K562 (cell line): ENCODE measurements around the gene MTMR10. TPM values are rescaled to one million over a fixed set of nuclear protein-coding genes. Genes with fewer than 3 reads are reported as not detected.

Experiments used
- ATAC-seq: fragments of 200-7000 bp; cut with Tn5 transposase; 3 replicates; pipeline ENCODE4 v1.9.1; 2020; ENCODE audit warnings: moderate library complexity
- BruUV-seq: library from RNA; stranded (reverse); fragments of 400-500 nt; replicated peaks from 2 replicates; lab custom pipeline; 2021; lab: Mats Ljungman, UMichigan
- CTCF ChIA-PET: fragments of 300-600 bp; formaldehyde crosslinking; extraction: SDS; loops from one replicate; lab custom pipeline; 2021; ENCODE audit warnings: low intra/inter-chr PET ratio; lab: Yijun Ruan, JAX
- POLR2A ChIA-PET: fragments of 300-600, 350-650 bp; sonication (Branson Sonifier 250); formaldehyde crosslinking; extraction: SDS; loops from one replicate; lab custom pipeline; 2021; ENCODE audit warnings: antibody characterized with exemption, inconsistent platforms; lab: Yijun Ruan, JAX
- DNase-seq, 4 experiments: peaks; one replicate each; pipeline versions ENCODE4 v3.0.0 to v3.0.0-alpha.2; 2011 to 2018; ENCODE audit warnings: low spot score in 3 of 4, mixed read lengths in 3 of 4; ENCODE audit errors: extremely low read depth in 1 of 4
- FAIRE-seq: peaks from 2 replicates; lab custom pipeline; 2011; peaks lifted over from hg19 to GRCh38; lab: Jason Lieb, UNC
- H2AFZ ChIP-seq: 2 replicates; pipeline ENCODE4 v1.6.0; 2011; ENCODE audit warnings: low read depth, low read length, control low read depth, inconsistent platforms
- H3K27ac ChIP-seq: fragments of 200-600 bp; 3 replicates; pipeline ENCODE4 v1.8.0; 2011; ENCODE audit warnings: low read depth, mild to moderate bottlenecking, control low read depth, inconsistent platforms, low read length, moderate library complexity, mixed read lengths; ENCODE audit errors: extremely low read depth
- H3K27me3 ChIP-seq, 2 experiments: fragments of 300-600 bp in 1 of 2; 2 replicates in 1 of 2; 3 replicates in 1 of 2; pipeline versions ENCODE4 v1.6.0 to v1.8.0; 2011; ENCODE audit warnings: inconsistent platforms in 2 of 2, low read length in 2 of 2, mild to moderate bottlenecking in 1 of 2, mixed read lengths in 1 of 2, moderate library complexity in 1 of 2; ENCODE audit not compliant: control insufficient read depth in 2 of 2, insufficient read depth in 2 of 2
- H3K36me3 ChIP-seq: fragments of 300-600 bp; 3 replicates; pipeline ENCODE4 v1.8.0; 2011; ENCODE audit warnings: mild to moderate bottlenecking, low read length, inconsistent platforms; ENCODE audit not compliant: control insufficient read depth, insufficient read depth
- H3K4me1 ChIP-seq, 2 experiments: fragments of 200-600 bp in 1 of 2; replicated peaks in 1 of 2; 2 replicates in 1 of 2; 3 replicates in 1 of 2; pipeline versions ENCODE4 v1.5.1 to v1.8.0; 2011; ENCODE audit warnings: inconsistent platforms in 2 of 2, low read length in 2 of 2, mild to moderate bottlenecking in 1 of 2, mixed read lengths in 1 of 2, moderate library complexity in 1 of 2; ENCODE audit not compliant: control insufficient read depth in 2 of 2, insufficient read depth in 2 of 2
- H3K4me2 ChIP-seq: 2 replicates; pipeline ENCODE4 v1.6.1; 2011; ENCODE audit warnings: low read length, control low read depth, inconsistent platforms, mixed read lengths; ENCODE audit not compliant: insufficient read depth
- H3K4me3 ChIP-seq: fragments of 200-600 bp; sonication (generic), shearing (Covaris generic); 2 replicates; pipeline ENCODE4 v1.5.1; 2016; ENCODE audit warnings: control low read depth, inconsistent platforms
- H3K79me2 ChIP-seq: fragments of 200-600 bp; 3 replicates; pipeline ENCODE4 v1.8.0; 2011; ENCODE audit warnings: low read length, inconsistent platforms; ENCODE audit not compliant: control insufficient read depth, insufficient read depth
- H3K9ac ChIP-seq, 2 experiments: 2 replicates each; pipeline versions ENCODE4 v1.6.0 to v1.6.1; 2011; ENCODE audit warnings: low read depth in 2 of 2, low read length in 2 of 2, control low read depth in 1 of 2, inconsistent platforms in 1 of 2, mild to moderate bottlenecking in 1 of 2, mixed read lengths in 1 of 2; ENCODE audit not compliant: insufficient read depth in 1 of 2
- H3K9me1 ChIP-seq: one replicate; pipeline ENCODE4 v1.6.0; 2011; ENCODE audit warnings: inconsistent platforms, mild to moderate bottlenecking, low read length, moderate library complexity; ENCODE audit not compliant: control insufficient read depth, insufficient read depth
- H3K9me3 ChIP-seq: replicated peaks from 2 replicates; pipeline ENCODE4 v1.5.1; 2011; ENCODE audit warnings: low read depth, low read length, inconsistent platforms; ENCODE audit not compliant: control insufficient read depth, insufficient read depth
- H4K20me1 ChIP-seq: replicated peaks from 2 replicates; pipeline ENCODE4 v1.6.1; 2011; ENCODE audit warnings: low read length, inconsistent platforms, mixed read lengths; ENCODE audit not compliant: control insufficient read depth, insufficient read depth
- DDX20 ChIP-seq: fragments of 450-650 bp; IDR thresholded peaks from 2 replicates; pipeline ENCODE4 v1.6.1; 2016; ENCODE audit warnings: missing genetic modification characterization, low read depth, mild to moderate bottlenecking, missing compliant biosample characterization, moderate library complexity
- DNMT1 ChIP-seq: fragments of 450-650 bp; IDR thresholded peaks from 2 replicates; pipeline ENCODE4 v1.6.1; 2016; ENCODE audit warnings: antibody characterized with exemption, mild to moderate bottlenecking
- GATAD2A ChIP-seq: fragments of 450-650 bp; IDR thresholded peaks from 2 replicates; pipeline ENCODE4 v1.6.1; 2017
- MXI1 ChIP-seq: IDR thresholded peaks from 2 replicates; pipeline ENCODE4 v1.6.1; 2011; ENCODE audit warnings: low read depth, mild to moderate bottlenecking, improper control_type of control experiment, low read length
- OTX1 ChIP-seq: fragments of 450-650 bp; formaldehyde crosslinking; IDR thresholded peaks from 2 replicates; pipeline ENCODE4 v1.4.0; 2022; ENCODE audit warnings: mild to moderate bottlenecking
- RBFOX2 ChIP-seq: fragments of 200-400 bp; formaldehyde crosslinking; IDR thresholded peaks from 2 replicates; pipeline ENCODE4 v1.6.1; 2017; ENCODE audit warnings: low read depth, mild to moderate bottlenecking, low read length, moderate library complexity
- TARDBP ChIP-seq: fragments of 450-650 bp; IDR thresholded peaks from 2 replicates; pipeline ENCODE4 v1.6.1; 2016
- TEAD4 ChIP-seq, 2 experiments: sonication (generic) in 1 of 2; formaldehyde crosslinking in 1 of 2; IDR thresholded peaks; 2 replicates each; pipeline versions ENCODE4 v1.6.1 to v1.8.0; 2012 to 2022; ENCODE audit warnings: borderline replicate concordance in 1 of 2, inconsistent platforms in 1 of 2, low read length in 1 of 2, mild to moderate bottlenecking in 1 of 2, missing genetic modification reagents in 1 of 2
- ZNF174 ChIP-seq: fragments of 250-450 bp; sonication (Bioruptor Pico); IDR thresholded peaks from 2 replicates; pipeline ENCODE4 v1.4.0; 2020; ENCODE audit warnings: mild to moderate bottlenecking
- ZNF695 ChIP-seq: fragments of 450-650 bp; formaldehyde crosslinking; IDR thresholded peaks from 2 replicates; pipeline ENCODE4 v1.4.0; 2020; ENCODE audit warnings: mild to moderate bottlenecking, moderate library complexity
- WGBS: fragments of 100-300 bp; shearing (Covaris generic); methylation state at CpG from one replicate; pipeline ENCODE4 v1.1.6; 2016; ENCODE audit warnings: low coverage, mixed read lengths; ENCODE audit not compliant: insufficient coverage; ENCODE audit errors: missing lambda C conversion rate; 5-methylcytosine and 5-hydroxymethylcytosine counted together
- in situ Hi-C: fragments of 300-500 bp; cut with MboI; formaldehyde crosslinking; loops from 4 replicates; pipeline ENCODE4 v1.15.0; 2018; ENCODE audit warnings: inconsistent platforms, mixed read lengths
- intact Hi-C: fragments of 100-400 bp; cut with micrococcal nuclease; formaldehyde crosslinking; loops from 2 replicates; pipeline ENCODE4 v1.14.2; 2022
- polyA plus RNA-seq, 8 experiments: library from polyadenylated mRNA; depleted of rRNA in 4 of 8; stranded (reverse) in 5 of 8; unstranded in 3 of 8; fragments of >200 nt; fragmentation: Nextera tagmentation in 2 of 8; fragmentation: Illumina TruSeq in 1 of 8; extraction: Ambion mirVana in 2 of 8; extraction: Trizol in 1 of 8; gene quantifications; 2 replicates each; pipeline versions ENCODE4 v1.2.1 to v1.2.3, GENCODE V29; 2011 to 2014; ENCODE audit warnings: inconsistent platforms in 1 of 8, missing spikeins in 1 of 8
- total RNA-seq, 7 experiments: library from RNA; depleted of rRNA in 6 of 7; stranded (reverse); fragments of >200 nt in 6 of 7; fragmentation: Illumina TruSeq in 2 of 7; extraction: Trizol in 2 of 7; gene quantifications; 2 replicates each; pipeline versions ENCODE4 v1.2.1 to v1.2.3, GENCODE V29; 2011 to 2021; ENCODE audit warnings: low replicate concordance in 1 of 7

The MTMR10 gene
- total and polyA plus RNA-seq, 9 of the 15 experiments (the other 6 are each of a cell fraction or from before 2014, with no cell fraction given): 1.6 to 6.8 (median 4.8) TPM

DNA sequence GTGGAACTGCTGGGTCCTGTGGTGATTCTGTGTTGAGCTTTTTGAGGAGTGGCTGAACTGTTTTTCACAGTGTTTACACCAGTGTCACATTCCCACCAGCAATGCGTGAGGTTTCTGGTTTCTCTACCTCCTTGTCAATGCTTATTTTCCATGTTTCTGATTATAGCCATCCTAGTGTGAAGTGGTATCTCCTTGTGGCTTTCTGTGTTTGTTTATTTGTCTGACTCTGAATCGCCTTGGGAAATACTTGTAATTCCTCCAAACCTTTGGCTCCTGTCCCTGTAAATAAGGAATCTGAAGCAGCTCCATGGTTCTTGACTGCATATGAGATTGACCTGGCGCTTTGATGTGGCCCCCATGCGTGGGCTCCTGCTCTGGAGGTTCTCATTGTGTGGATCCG, 67.1 kb downstream of the MTMR10 start (continued):
- TF ChIP-seq MXI1: no peak
- no peak for TF ChIP-seq OTX1 (CRISPR knock-in tag)
- TF ChIP-seq ZNF174 (CRISPR knock-in tag): no peak
- TF ChIP-seq TARDBP: no peak
- TF ChIP-seq RBFOX2: no peak
- TF ChIP-seq TEAD4 (IDR thresholded peaks at IDR 0.05; ENCODE audit: low read length): no peak
- TF ChIP-seq TEAD4 (CRISPR knock-in tag; IDR thresholded peaks at IDR 0.05; ENCODE audit: borderline replicate concordance): no peak
- TF ChIP-seq GATAD2A: no peak

DNA sequence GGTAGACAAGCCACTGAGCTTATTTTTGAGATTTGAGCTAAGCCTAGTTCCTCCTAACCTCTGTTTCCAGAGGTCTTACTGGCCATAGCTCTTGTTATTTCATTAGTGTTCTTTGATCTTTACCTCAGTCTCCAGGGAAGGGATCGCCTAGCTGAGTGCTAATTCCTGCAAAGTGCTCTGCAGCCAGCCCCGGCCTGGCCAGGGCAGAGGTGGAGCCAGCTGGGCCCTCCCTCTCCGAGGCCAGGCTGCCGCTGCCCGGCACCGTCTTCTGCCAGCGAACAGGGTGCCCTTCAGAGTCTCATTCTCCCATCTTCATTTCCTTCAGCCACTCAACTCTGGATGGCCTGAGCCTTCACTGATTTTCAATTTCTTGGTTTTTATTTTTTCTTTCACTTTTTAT, 68.0 kb downstream of the MTMR10 start:
- Histone ChIP-seq H3K4me3 (no peak overlapping the region), H3K27me3 (no peaks in the 10 kb centered on the region; a peak in 1 of 5 replicates), H3K4me2 (no peak overlapping the region), H2AFZ (no peak overlapping the region), H3K36me3 (peaks cover 81% of the 10 kb centered on the region), H3K4me1 (no peaks in the 10 kb centered on the region), H3K9me3 (no peaks in the 10 kb centered on the region), H3K79me2 (no peaks in the 10 kb centered on the region), H3K27ac (no peak overlapping the region), H3K9me1 (no peaks in the 10 kb centered on the region), H4K20me1 (no peaks in the 10 kb centered on the region), H3K9ac (no peak overlapping the region)
- in situ Hi-C loops (no loop called here), intact Hi-C loops (no loop called here)
- ATAC-seq (no peak), FAIRE-seq (no peak), DNase-seq (no peak)
- ChIA-PET CTCF (no interaction called here), POLR2A (no interaction called here)
- BruUV-seq: no TSS peak
- TF ChIP-seq DDX20 (tag): no peak
- no peak for TF ChIP-seq ZNF695
- TF ChIP-seq DNMT1: no peak
- 88% methylated on average over 7 of the region's 7 CpGs for WGBS
